Activated CD4-positive, alpha-beta T cell treated with anti-CD3 and anti-CD28 coated beads, Interleukin-2, amount 10 ng/mL, durations not matched to agents 7 days and 5 days (primary cell): ENCODE results near the gene TLL2. TPM values are rescaled to one million over a fixed set of nuclear protein-coding genes. Genes with fewer than 3 reads are reported as not detected.

Experiments used
- CTCF ChIA-PET: fragments of 350-600 bp; sonication (Branson Sonifier 250); formaldehyde crosslinking; loops from one replicate; lab custom pipeline; 2021; ENCODE audit warnings: antibody characterized with exemption; lab: Charles Lee
- POLR2A ChIA-PET: fragments of 350-600 bp; sonication (Branson Sonifier 250); formaldehyde crosslinking; loops from one replicate; lab custom pipeline; 2021; ENCODE audit warnings: antibody characterized with exemption; lab: Charles Lee
- DNase-seq: peaks from one replicate; pipeline ENCODE4 v3.0.0-alpha.2; 2020
- H3K27ac Mint-ChIP-seq: one replicate; pipeline ENCODE4 v1.8.0; 2021; ENCODE audit warnings: mild to moderate bottlenecking, moderate library complexity, mixed read lengths
- H3K27me3 Mint-ChIP-seq: one replicate; pipeline ENCODE4 v1.8.0; 2021; ENCODE audit warnings: mixed read lengths
- H3K36me3 Mint-ChIP-seq: one replicate; pipeline ENCODE4 v1.8.0; 2021; ENCODE audit warnings: low read depth, mixed read lengths
- H3K4me1 Mint-ChIP-seq: one replicate; pipeline ENCODE4 v1.8.0; 2021; ENCODE audit warnings: mixed read lengths
- H3K4me3 Mint-ChIP-seq: one replicate; pipeline ENCODE4 v1.8.0; 2021; ENCODE audit warnings: mild to moderate bottlenecking, moderate library complexity, mixed read lengths
- H3K9me3 Mint-ChIP-seq: one replicate; pipeline ENCODE4 v1.8.0; 2021; ENCODE audit warnings: mixed read lengths
- total RNA-seq, 2 experiments: library from RNA; stranded (reverse); gene quantifications; one replicate each; pipeline ENCODE4 v1.2.3, GENCODE V29; 2021

TLL2 gene
- total RNA-seq, 2 experiments from 2014 or later, result 0.17 TPM; not detected in 1

DNA sequence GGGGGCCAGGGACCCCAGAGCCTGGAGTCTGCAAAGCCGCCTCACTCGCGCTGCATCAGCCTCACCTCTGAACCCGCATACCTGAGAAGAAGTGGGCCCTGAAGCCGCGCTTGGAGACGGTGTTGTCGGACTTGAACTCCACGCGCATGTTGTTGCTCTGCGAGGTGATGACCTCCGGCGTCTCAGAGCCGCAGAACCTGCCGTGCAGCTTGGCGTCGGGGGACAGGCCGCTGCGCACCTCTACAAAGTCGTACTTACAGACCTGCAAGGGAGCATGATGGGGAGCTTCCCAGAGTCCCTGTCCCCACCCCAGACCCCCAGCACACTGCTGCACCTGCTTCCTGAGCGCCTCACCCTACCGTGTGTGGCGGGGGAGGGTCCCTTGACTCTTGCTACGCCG is 129.2 kb downstream of the TLL2 start:
- ChIA-PET CTCF (interaction anchor here (0.9 kb wide), 1 partner anchor 11 kb away, joined by 3 read pairs; no protein-coding TSS in a partner anchor), POLR2A (no interaction called here)
- Mint-ChIP-seq H3K4me1 (no peaks in the 10 kb centered on the region), H3K36me3 (no peaks in the 10 kb centered on the region), H3K9me3 (no peaks in the 10 kb centered on the region), H3K4me3 (no peak overlapping the region), H3K27me3 (no peaks in the 10 kb centered on the region), H3K27ac (no peak overlapping the region)
- DNase-seq, result no peak

DNA sequence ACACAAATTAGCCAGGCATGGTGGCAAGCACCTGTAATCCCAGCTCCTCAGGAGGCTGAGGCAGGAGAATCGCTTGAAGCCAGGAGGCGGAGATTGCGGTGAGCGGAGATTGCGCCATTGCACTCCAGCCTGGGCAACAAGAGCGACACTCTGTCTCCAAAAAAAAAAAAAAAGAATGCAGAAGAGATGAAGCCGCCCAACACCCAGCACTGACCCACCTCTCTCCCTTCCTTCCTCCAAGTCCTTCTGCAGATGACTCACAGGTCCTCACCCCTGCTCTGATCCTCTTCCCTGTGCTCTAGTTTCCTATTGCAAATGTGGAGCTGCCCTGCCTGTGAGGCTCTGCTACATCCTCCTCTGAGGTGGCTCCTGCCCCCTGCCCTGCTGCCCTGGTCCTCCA is 132.9 kb downstream of the TLL2 start:
- ChIA-PET POLR2A (no interaction called here), CTCF (interaction anchor here (0.7 kb wide), 1 partner anchor 45 kb away, joined by 4 read pairs; no protein-coding TSS in a partner anchor)
- H3K27ac Mint-ChIP-seq, result no peak overlapping the region
- no peaks in the 10 kb centered on the region for H3K9me3 Mint-ChIP-seq
- peaks cover 2% of the 10 kb centered on the region for H3K4me1 Mint-ChIP-seq
- no peaks in the 10 kb centered on the region for H3K36me3 Mint-ChIP-seq
- H3K4me3 Mint-ChIP-seq, result no peak overlapping the region
- peaks cover 6% of the 10 kb centered on the region for H3K27me3 Mint-ChIP-seq
- DNase-seq, result no peak

DNA sequence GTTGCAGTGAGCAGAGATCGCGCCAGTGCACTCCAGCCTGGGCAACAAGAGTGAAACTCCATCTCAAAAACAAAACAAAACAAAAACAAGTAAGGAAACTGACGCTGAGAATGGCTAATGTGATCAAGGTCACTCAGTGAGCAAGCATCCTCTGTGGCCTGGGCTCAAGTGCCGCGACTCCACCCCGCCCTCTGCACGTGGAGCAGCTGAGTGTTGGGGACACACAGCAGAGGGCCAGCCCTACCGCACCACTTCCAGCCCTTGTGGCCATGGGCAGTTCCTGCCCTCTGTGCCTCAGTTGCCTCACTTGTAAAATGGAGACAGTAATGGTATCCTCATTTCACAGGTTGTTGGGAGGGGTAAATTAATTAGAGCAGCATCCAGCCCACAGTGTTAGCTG is 134.0 kb downstream of the TLL2 start:
- H3K36me3 Mint-ChIP-seq, result no peaks in the 10 kb centered on the region
- peaks cover 8% of the 10 kb centered on the region for H3K4me1 Mint-ChIP-seq
- CTCF ChIA-PET, result no interaction called here
- H3K27ac Mint-ChIP-seq, result no peak overlapping the region
- POLR2A ChIA-PET, result no interaction called here
- no peak for DNase-seq
- peaks cover 6% of the 10 kb centered on the region for H3K27me3 Mint-ChIP-seq
- H3K9me3 Mint-ChIP-seq, result no peaks in the 10 kb centered on the region
- no peak overlapping the region for H3K4me3 Mint-ChIP-seq

DNA sequence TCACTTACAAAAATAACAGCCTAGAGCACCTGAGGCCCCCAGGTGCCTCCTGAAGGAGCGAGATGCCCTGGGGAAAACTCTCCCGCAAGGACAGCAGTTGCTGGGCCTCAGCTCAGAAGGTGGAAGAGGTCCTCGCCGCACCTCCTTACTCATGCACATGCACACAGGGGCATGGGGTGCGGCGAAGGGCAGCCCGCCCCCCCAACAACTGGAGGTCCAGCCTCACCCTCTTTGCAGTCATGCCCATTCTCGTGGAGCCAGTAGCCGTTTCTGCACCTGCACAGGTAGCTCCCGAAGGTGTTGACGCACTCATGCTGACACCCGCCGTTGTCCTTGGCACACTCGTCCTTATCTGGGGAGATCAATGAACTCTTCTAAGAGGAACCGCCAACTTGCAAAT is 135.0 kb downstream of the TLL2 start:
- CTCF ChIA-PET, result interaction anchor here (0.7 kb wide), 1 partner anchor 9 kb away, joined by 3 read pairs; no protein-coding TSS in a partner anchor
- peaks cover 11% of the 10 kb centered on the region for H3K4me1 Mint-ChIP-seq
- H3K9me3 Mint-ChIP-seq, result no peaks in the 10 kb centered on the region
- peaks cover 10% of the 10 kb centered on the region for H3K27me3 Mint-ChIP-seq
- POLR2A ChIA-PET, result no interaction called here
- no peaks in the 10 kb centered on the region for H3K36me3 Mint-ChIP-seq
- H3K27ac Mint-ChIP-seq, result no peak overlapping the region
- DNase-seq, result no peak
- H3K4me3 Mint-ChIP-seq, result no peak overlapping the region

DNA sequence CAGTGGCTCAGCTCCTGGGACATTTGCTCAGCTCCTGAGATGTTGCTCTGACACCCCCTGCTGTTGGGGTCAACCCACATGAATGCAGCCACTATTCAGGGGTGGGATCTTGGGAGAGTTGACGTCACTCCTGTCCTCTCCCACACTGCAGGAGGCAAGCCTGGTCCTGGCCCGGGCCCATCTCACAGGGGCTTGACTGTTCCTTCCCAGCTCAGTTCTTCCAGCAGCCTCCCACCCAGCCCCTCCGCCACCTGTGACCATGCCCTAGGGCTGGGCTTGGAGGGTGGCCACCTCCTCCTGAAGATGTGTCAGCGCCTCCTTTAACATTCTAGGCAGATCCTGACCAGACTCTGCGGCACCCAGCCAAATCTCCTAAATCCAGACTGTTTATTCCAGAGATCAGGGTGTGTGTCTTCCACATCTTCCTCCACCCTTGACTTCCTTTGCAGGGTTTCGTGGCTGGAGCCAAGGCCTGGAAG is 135.9 kb downstream of the TLL2 start:
- CTCF ChIA-PET, result no interaction called here
- no peaks in the 10 kb centered on the region for H3K36me3 Mint-ChIP-seq
- H3K4me3 Mint-ChIP-seq, result no peak overlapping the region
- H3K27me3 Mint-ChIP-seq, result peaks cover 14% of the 10 kb centered on the region
- peaks cover 11% of the 10 kb centered on the region for H3K4me1 Mint-ChIP-seq
- POLR2A ChIA-PET, result no interaction called here
- H3K9me3 Mint-ChIP-seq, result no peaks in the 10 kb centered on the region
- H3K27ac Mint-ChIP-seq, result no peak overlapping the region
- no peak for DNase-seq

DNA sequence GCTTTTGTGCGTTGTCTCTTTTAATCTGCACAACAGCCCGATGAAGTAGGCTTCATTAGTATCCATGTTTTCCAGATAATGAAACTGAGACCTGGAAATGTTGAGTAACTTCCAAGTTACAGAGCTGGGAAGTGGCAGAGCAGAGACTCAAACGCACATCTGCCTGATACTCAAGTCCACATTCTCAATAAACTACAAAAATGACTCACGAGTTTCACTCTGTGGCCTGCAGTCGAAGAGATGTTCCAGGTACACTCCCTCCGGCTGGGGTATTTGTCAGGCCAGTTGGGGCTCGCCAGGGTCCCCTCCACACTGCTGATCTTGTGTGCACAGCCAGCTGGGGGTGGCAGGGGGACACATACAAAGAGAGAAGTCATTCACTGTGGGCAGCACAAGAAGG is 137.2 kb downstream of the TLL2 start:
- DNase-seq, result no peak
- Mint-ChIP-seq H3K36me3 (no peaks in the 10 kb centered on the region), H3K27ac (no peak overlapping the region), H3K4me1 (peaks cover 11% of the 10 kb centered on the region), H3K27me3 (peaks cover 14% of the 10 kb centered on the region), H3K4me3 (no peak overlapping the region), H3K9me3 (no peaks in the 10 kb centered on the region)
- POLR2A ChIA-PET, result no interaction called here
- CTCF ChIA-PET, result interaction anchor here (1.2 kb wide), 1 partner anchor 11 kb away, joined by 3 read pairs; no protein-coding TSS in a partner anchor

DNA sequence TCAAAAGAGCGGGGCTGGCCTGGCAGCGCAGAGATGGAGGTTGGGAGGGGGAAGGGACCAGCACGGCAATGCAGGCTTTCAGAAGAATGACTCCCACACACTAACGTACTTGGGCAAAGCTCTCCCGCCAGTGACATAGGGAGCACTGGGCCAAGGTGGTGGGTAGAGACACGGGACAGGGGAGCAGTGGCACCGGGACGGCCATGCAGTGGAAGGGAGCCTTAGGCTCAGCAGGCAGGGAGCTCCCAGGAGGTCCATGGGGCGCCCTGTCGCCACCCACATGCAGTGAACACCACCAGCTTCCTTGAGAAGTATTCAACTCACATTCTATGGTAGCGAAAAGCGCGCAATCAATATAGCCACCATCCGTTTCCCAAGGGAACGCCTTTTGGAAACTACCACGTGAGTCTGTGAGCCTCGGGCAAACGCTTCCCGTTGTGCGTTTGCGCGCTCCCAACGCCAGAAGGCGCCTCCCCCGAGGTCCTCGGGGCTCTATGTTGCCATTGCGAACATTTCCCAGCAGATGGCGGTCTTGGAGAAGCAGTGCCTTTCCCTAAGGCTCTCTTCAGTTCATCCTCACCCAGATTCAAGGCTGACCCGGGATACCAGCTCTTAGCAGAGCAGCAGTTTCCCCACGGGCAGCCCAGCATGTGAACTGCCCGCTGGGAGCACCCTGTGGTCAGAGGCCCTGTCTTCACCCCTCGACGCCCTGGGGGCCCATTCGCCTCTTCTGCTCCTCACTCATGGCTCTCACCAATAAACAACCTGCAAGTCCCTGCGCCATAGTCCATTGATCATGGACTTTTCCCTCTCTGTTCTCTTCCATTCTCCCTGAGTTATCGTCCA is 138.5 kb downstream of the TLL2 start:
- CTCF ChIA-PET, result interaction anchor here (0.5 to 2.4 kb wide), 13 partner anchors 10 to 662 kb away, joined by 3 to 8 read pairs (median 3); partner anchors contain the start of gene OPALIN
- POLR2A ChIA-PET, result no interaction called here
- Mint-ChIP-seq H3K9me3 (no peaks in the 10 kb centered on the region), H3K4me1 (peaks cover 11% of the 10 kb centered on the region), H3K27ac (no peak overlapping the region), H3K4me3 (peak overlapping the region; percentile 51), H3K36me3 (no peaks in the 10 kb centered on the region), H3K27me3 (peaks cover 14% of the 10 kb centered on the region)
- DNase-seq, result peak; percentile 78

DNA sequence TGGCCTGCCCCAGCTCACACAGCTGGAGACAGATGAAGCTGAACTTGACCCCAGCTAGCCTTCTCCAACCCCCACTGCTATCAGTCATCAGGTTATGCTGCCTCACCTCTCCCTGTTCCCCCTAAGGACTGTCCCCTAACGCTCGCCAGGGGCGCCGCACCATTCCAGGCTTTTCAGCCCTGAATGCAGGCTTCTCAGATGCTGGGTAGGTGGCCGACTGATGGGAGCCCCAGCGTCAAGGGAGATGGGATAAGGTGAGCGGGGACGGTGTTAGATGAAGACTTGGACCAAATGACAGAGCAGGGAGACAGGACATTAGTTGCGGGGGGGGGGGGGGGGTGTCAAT is 139.1 kb downstream of the TLL2 start:
- Mint-ChIP-seq H3K27ac (no peak overlapping the region), H3K36me3 (no peaks in the 10 kb centered on the region), H3K4me3 (peak overlapping the region; percentile 51)

DNA sequence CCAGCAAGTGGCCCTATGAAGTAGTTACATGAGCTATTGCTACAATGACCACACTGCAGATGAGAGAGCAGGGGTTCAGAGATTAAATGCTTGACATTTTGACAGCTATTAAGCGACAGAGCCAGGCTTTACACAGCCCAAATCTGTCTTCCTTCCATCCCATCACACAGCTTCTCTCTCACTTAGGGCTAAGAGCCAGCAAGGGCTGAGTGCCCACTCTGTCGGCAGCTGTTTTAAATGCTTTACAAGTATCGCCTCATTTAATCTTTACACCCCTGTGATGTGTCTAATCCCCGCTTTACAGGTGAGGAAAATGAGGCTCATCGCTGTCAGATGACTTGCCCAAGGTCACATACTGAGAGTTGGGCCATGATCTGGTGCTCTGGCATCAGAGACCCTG is 139.7 kb downstream of the TLL2 start:
- ChIA-PET POLR2A (no interaction called here), CTCF (interaction anchor here (1.2 to 2.4 kb wide), 4 partner anchors 16 to 298 kb away, joined by 3 to 8 read pairs (median 4); no protein-coding TSS in a partner anchor)
- Mint-ChIP-seq H3K27ac (no peak overlapping the region), H3K36me3 (no peaks in the 10 kb centered on the region), H3K4me1 (peaks cover 11% of the 10 kb centered on the region), H3K4me3 (no peak overlapping the region), H3K9me3 (no peaks in the 10 kb centered on the region), H3K27me3 (peaks cover 14% of the 10 kb centered on the region)
- DNase-seq, result no peak

More for the DNA sequence above, 139.1 kb downstream of the TLL2 start:
- ChIA-PET POLR2A (no interaction called here), CTCF (interaction anchor here (0.7 to 2.4 kb wide), 11 partner anchors 10 to 662 kb away, joined by 3 to 8 read pairs (median 3); partner anchors contain the start of gene OPALIN)
- no peak for DNase-seq
- Mint-ChIP-seq H3K9me3 (no peaks in the 10 kb centered on the region), H3K4me1 (peaks cover 11% of the 10 kb centered on the region), H3K27me3 (peaks cover 14% of the 10 kb centered on the region)

DNA sequence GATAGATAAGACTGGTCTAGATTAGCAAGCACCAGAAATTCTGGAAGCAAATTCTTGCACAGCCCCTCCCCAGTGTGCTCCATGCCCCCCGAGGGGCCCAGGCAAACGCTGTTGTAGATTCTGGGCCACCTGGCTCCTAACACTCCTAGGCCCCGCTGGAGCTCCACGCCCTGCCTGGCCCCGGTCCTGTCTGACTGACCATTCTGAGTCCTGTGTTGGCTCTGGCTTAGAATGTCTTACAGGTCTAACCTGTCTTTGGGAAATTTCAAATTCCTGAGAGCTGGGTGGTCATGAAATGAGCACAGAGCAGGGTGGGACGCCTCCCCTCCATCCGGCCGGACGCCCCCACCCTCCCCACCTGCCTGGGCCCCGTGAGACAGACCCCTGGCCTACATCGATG is 142.4 kb downstream of the TLL2 start:
- DNase-seq, result no peak
- Mint-ChIP-seq H3K27me3 (peaks cover 8% of the 10 kb centered on the region), H3K27ac (no peak overlapping the region), H3K4me1 (peaks cover 9% of the 10 kb centered on the region), H3K36me3 (no peaks in the 10 kb centered on the region), H3K4me3 (no peak overlapping the region), H3K9me3 (no peaks in the 10 kb centered on the region)
- ChIA-PET POLR2A (no interaction called here), CTCF (no interaction called here)

DNA sequence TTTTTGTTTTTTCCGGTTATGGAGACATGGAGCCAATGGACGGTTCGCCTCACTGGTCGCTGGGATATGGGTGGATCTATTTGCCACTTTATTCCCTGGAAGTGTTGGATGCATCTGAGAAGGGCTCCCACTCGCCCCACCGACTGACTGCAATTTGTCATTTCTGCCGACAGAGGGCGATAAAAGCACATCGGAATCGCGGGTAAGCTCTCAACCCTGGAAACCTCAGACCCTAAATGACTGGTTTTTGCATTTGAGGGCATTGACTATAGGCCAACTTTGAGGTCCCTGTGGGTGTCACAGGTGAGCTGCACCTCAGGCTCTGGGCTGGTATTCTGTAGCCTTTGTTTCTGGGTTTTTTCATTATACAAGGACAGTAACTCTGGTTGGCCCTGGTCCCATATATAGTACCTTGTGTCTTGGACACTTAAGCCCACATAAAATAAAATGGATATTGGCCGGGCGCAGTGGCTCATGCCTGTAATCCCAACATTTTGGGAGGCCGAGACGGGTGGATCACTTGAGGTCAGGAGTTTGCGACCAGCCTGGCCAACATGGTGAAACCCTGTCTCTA is 143.1 kb downstream of the TLL2 start:
- Mint-ChIP-seq H3K27ac (no peak overlapping the region), H3K4me3 (no peak overlapping the region), H3K4me1 (peaks cover 9% of the 10 kb centered on the region), H3K36me3 (no peaks in the 10 kb centered on the region), H3K27me3 (peaks cover 8% of the 10 kb centered on the region), H3K9me3 (no peaks in the 10 kb centered on the region)
- peak; percentile 49 for DNase-seq
- POLR2A ChIA-PET, result no interaction called here
- CTCF ChIA-PET, result interaction anchor here (0.6 to 1.2 kb wide), 5 partner anchors 8 to 140 kb away, joined by 3 to 6 read pairs (median 3); partner anchors contain the start of gene OPALIN

DNA sequence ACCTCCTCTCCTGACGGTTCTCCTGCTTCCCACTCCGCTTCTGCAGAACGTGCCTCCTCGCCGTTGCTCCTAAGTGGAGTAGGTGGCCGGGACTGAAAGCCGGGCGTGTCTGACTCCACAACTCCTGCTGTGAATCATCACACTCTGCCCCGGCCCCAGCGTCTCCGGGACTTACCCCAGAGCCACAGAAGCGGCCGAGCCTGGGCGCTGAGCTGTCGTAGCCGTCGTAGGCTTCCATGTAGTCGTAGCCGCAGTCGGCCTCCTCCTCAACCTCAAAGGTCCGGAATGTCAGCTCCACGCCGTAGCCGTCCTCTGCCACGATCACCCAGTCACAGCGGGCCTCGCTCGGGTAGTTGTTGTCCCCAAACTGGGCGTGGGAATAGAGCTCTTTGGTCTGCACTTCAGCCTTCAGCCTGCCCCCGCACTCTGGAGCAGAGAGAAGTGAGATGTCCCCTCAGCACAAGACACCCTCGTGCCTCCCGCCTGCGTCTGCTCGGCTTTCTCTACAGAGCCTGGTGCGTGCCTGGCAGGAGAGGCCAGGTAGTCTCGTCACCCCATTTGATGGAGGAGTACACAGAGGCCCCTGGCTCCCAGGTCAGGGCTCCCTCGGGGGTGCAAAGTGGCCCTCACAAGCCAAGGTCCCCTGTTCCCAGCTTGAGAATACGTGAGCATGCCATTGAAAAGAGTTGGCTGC is 143.7 kb downstream of the TLL2 start:
- CTCF ChIA-PET, result interaction anchor here (0.6 to 1.2 kb wide), 5 partner anchors 9 to 141 kb away, joined by 3 to 6 read pairs (median 3); partner anchors contain the start of gene OPALIN
- peaks cover 5% of the 10 kb centered on the region for H3K4me1 Mint-ChIP-seq
- POLR2A ChIA-PET, result no interaction called here
- no peaks in the 10 kb centered on the region for H3K9me3 Mint-ChIP-seq
- no peaks in the 10 kb centered on the region for H3K36me3 Mint-ChIP-seq
- H3K27ac Mint-ChIP-seq, result no peak overlapping the region
- peaks cover 8% of the 10 kb centered on the region for H3K27me3 Mint-ChIP-seq
- no peak overlapping the region for H3K4me3 Mint-ChIP-seq
- no peak for DNase-seq
